NCI-H1092 treated with DMSO at 0.1 percent for 48 hours (cell line): ENCODE measurements around the gene DDX39A.
A peak's percentile ranks its signal among the peaks of the same experiment; 100 is the strongest.

Experiments used
- DNase-seq: peaks from one replicate; lab custom pipeline; 2025; lab: John Stamatoyannopoulos, UW

DDX39A gene

GRCh38 chr19:14363183-14364097 lies 55.7 kb downstream of the DDX39A start:
- DNase-seq, result no peak

GRCh38 chr19:14361824-14362223 lies 57.3 kb downstream of the DDX39A start:
- peak; percentile 11 for DNase-seq
